ENCODE results near the gene TTC31.
A peak's percentile ranks its signal among the peaks of the same experiment; 100 is the strongest.

The TTC31 gene

DNA sequence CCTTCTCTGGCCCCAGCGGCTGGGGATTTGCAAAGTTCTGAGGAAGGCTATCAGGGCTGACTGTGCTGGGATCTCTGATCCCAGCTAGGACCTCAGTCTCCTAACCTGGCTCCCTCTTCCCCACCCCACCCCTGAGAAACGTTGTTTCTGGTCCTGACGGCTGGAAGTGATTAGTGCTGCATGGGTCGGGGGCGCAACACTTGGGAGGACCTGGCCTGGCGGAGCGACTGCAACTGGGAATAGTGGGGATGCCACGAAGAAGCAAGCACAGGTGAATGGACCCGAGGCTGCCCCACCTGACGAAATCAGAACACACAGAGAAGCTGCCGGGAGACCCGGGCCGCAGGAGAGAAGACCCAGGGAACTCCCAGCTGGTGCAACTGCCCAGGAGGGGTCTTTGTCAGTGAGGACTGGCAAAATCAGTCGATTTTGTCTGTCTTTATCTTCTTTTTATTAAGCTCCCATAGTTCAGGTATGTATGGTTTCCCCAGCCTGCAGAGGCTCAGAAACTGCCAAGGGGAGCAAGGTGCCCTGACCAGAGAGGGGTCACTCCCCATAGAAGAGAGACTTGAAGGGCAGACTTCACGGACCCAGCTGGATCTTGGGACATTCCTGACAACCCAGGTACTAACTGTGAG is 17.2 kb downstream of the TTC31 start:
- Mint-ChIP-seq H3K4me1 (peaks cover 54% of the 10 kb centered on the region), H3K27ac (no peak overlapping the region)

GRCh38 chr2:74500578-74500946 is 17.7 kb downstream of the TTC31 start:
- Mint-ChIP-seq H3K27me3 (peaks cover 90% of the 10 kb centered on the region), H3K36me3 (peaks cover 24% of the 10 kb centered on the region), H3K4me1 (peaks cover 58% of the 10 kb centered on the region), H3K27ac (no peak overlapping the region), H3K4me3 (no peak overlapping the region), H3K9me3 (no peaks in the 10 kb centered on the region)
- no peak for DNase-seq
- CTCF ChIA-PET: interaction anchor here (0.7 to 2.6 kb wide), 6 partner anchors 9 to 90 kb away, joined by 3 to 11 read pairs (median 4); partner anchors contain the start of genes CCDC142, TLX2 and TTC31

More for the DNA sequence above, 17.2 kb downstream of the TTC31 start:
- no peak for DNase-seq
- H3K4me3 Mint-ChIP-seq: no peak overlapping the region
- H3K9me3 Mint-ChIP-seq: no peaks in the 10 kb centered on the region
- H3K27me3 Mint-ChIP-seq: peaks cover 90% of the 10 kb centered on the region
- H3K36me3 Mint-ChIP-seq: peaks cover 19% of the 10 kb centered on the region
- CTCF ChIA-PET: interaction anchor here (0.7 to 2.6 kb wide), 6 partner anchors 10 to 91 kb away, joined by 3 to 11 read pairs (median 4); partner anchors contain the start of genes CCDC142, TLX2 and TTC31

GRCh38 chr2:74501335-74502071 is 18.6 kb downstream of the TTC31 start:
- Mint-ChIP-seq H3K27ac (no peak overlapping the region), H3K36me3 (peaks cover 29% of the 10 kb centered on the region), H3K4me1 (peaks cover 64% of the 10 kb centered on the region), H3K27me3 (peaks cover 85% of the 10 kb centered on the region), H3K9me3 (no peaks in the 10 kb centered on the region), H3K4me3 (peak overlapping the region; percentile 61)
- no peak for DNase-seq
- CTCF ChIA-PET: interaction anchor here (1.4 to 2.6 kb wide), 5 partner anchors 8 to 90 kb away, joined by 3 to 11 read pairs (median 5); partner anchors contain the start of gene TLX2

- no peak for DNase-seq
- Mint-ChIP-seq H3K4me1 (peaks cover 71% of the 10 kb centered on the region), H3K27ac (no peak overlapping the region), H3K36me3 (peaks cover 35% of the 10 kb centered on the region), H3K9me3 (no peaks in the 10 kb centered on the region), H3K4me3 (peak overlapping the region; percentile 61), H3K27me3 (peaks cover 80% of the 10 kb centered on the region)
- CTCF ChIA-PET: interaction anchor here (2.6 kb wide), 1 partner anchor 30 kb away, joined by 11 read pairs; no protein-coding TSS in a partner anchor
Observed at GRCh38 chr2:74502147-74502719, 19.4 kb downstream of the TTC31 start.

DNA sequence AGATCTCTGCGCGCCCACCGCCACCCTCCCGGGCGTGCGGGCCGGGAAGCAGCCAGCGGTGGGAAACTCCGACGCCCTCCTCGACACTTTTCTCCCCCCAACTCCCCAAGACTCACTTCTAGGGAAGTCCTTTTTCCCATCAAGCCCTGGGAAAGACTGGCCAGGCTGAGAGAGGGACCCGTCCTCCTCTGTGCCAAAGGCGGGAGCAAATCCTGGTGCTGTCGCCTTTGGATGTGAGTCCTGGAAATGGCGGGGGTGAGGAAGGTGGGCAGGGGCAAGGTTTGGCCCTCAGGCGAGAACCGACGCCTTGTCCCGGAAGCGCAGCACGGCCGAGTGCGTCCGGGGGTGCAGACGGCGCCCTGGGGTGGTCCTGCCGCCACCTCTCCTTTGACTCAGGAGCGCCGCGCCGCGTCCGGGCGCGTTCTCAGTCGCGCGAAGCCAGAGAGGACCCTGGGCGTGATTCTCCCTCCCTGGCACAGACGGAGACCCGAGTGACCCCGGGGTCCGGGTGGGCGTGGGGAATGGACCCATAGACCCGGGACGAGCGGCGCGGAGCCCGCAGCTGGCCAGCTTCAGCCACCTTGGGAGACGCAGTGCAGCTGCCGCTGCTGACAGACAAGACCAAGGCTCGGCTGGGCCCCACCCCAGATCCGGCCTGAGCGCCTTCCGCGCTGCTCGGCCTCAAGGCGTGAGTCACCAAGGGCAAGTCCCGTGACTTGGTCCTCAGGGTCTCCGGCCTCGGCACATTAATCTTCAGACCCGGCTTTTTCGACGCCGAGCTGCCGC is 20.0 kb downstream of the TTC31 start:
- CTCF ChIA-PET: interaction anchor here (0.7 to 2.5 kb wide), 7 partner anchors 10 to 89 kb away, joined by 3 to 11 read pairs (median 4); partner anchors contain the start of genes CCDC142 and TTC31
- Mint-ChIP-seq H3K9me3 (no peaks in the 10 kb centered on the region), H3K4me1 (peaks cover 72% of the 10 kb centered on the region), H3K27me3 (peaks cover 80% of the 10 kb centered on the region), H3K4me3 (peak overlapping the region; percentile 61), H3K27ac (no peak overlapping the region), H3K36me3 (peaks cover 38% of the 10 kb centered on the region)
- DNase-seq: peak; percentile 57

GRCh38 chr2:74503506-74504475 is 20.9 kb downstream of the TTC31 start:
- Mint-ChIP-seq H3K4me3 (peak overlapping the region; percentile 61), H3K27ac (no peak overlapping the region), H3K27me3 (peaks cover 80% of the 10 kb centered on the region), H3K9me3 (no peaks in the 10 kb centered on the region), H3K4me1 (peaks cover 72% of the 10 kb centered on the region), H3K36me3 (peaks cover 42% of the 10 kb centered on the region)
- no peak for DNase-seq
- CTCF ChIA-PET: interaction anchor here (0.6 to 2.5 kb wide), 9 partner anchors 7 to 90 kb away, joined by 3 to 11 read pairs (median 4); partner anchors contain the start of genes CCDC142 and TTC31

GRCh38 chr2:74504591-74504990 is 21.7 kb downstream of the TTC31 start:
- H3K9me3 Mint-ChIP-seq: no peaks in the 10 kb centered on the region
- H3K27me3 Mint-ChIP-seq: peaks cover 77% of the 10 kb centered on the region
- peaks cover 42% of the 10 kb centered on the region for H3K36me3 Mint-ChIP-seq
- H3K4me1 Mint-ChIP-seq: peaks cover 68% of the 10 kb centered on the region
- DNase-seq: no peak
- H3K4me3 Mint-ChIP-seq: peak overlapping the region; percentile 5
- no peak overlapping the region for H3K27ac Mint-ChIP-seq
- CTCF ChIA-PET: interaction anchor here (0.6 to 2.5 kb wide), 5 partner anchors 8 to 80 kb away, joined by 3 to 11 read pairs (median 4); partner anchors contain the start of genes CCDC142 and TTC31

- H3K4me3 Mint-ChIP-seq: no peak overlapping the region
- no peak overlapping the region for H3K27ac Mint-ChIP-seq
- peaks cover 42% of the 10 kb centered on the region for H3K36me3 Mint-ChIP-seq
- CTCF ChIA-PET: interaction anchor here (1.7 to 2.5 kb wide), 2 partner anchors 23 to 79 kb away, joined by 4 to 11 read pairs; partner anchors contain the start of genes CCDC142 and TTC31
- peaks cover 74% of the 10 kb centered on the region for H3K4me1 Mint-ChIP-seq
- H3K9me3 Mint-ChIP-seq: no peaks in the 10 kb centered on the region
- peaks cover 77% of the 10 kb centered on the region for H3K27me3 Mint-ChIP-seq
- no peak for DNase-seq
Observed at GRCh38 chr2:74505448-74506246, 22.8 kb downstream of the TTC31 start.

DNA sequence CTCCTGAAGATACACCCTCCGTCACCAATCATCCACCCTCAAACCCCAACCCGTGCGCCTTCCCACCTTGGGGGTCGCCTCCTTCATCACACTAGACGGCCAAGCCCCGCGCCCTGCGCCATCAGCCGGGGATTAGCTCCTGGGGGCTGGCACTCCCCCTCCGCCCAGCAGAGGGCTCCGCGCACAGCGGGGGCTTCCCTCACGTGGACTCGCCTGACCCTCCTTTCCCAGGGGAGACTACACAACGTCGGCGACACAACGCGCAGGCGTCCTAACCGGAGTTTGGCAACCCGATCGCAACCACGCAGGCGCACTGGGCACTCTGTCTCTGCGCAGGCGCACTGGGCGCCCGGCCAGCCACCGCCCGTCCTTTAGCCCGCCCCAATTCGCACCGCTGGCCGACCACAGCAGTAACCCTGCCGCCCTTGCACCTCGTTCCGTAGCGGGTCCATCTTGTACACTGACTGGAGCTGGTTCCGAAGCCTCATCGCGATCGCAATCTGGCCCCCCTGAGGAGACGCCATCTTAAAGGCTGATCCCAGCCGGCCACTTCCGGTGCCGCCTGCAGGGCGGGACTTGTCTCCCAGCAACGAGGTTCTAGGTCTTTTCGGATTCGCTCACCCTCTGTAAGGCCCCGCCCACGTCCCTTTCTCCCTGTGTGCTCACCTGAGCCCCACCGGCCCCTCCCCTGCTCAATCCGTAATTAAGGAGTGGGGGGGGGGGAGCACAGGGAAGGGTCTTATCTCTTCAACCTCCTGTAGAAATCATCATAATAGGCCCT is 24.5 kb downstream of the TTC31 start, which contains the start of gene PCGF1:
Gene PCGF1 (minus strand): TSS at position 551 of the 781 bp plus-strand sequence. CDS start 27 bp downstream, at position 524.
- Mint-ChIP-seq H3K27ac (peak within 1 kb of the TSS; percentile 99), H3K9me3 (no peaks in the 10 kb centered on the region), H3K36me3 (peaks cover 38% of the 10 kb centered on the region), H3K4me3 (peak within 1 kb of the TSS; percentile 95), H3K27me3 (peaks cover 77% of the 10 kb centered on the region), H3K4me1 (peaks cover 65% of the 10 kb centered on the region)
- DNase-seq: peak; percentile 99
- CTCF ChIA-PET: interaction anchor here (1.4 to 1.7 kb wide), 2 partner anchors 14 to 24 kb away, joined by 3 to 4 read pairs; partner anchors contain the start of genes CCDC142 and TTC31

- Mint-ChIP-seq H3K36me3 (peaks cover 38% of the 10 kb centered on the region), H3K9me3 (no peaks in the 10 kb centered on the region), H3K4me1 (peaks cover 63% of the 10 kb centered on the region), H3K27ac (peak overlapping the region; percentile 99), H3K27me3 (peaks cover 77% of the 10 kb centered on the region), H3K4me3 (peak overlapping the region; percentile 95)
- peak; percentile 41 for DNase-seq
- CTCF ChIA-PET: interaction anchor here (1.7 kb wide), 1 partner anchor 14 kb away, joined by 4 read pairs; no protein-coding TSS in a partner anchor
Observed at GRCh38 chr2:74507926-74508520, 25.1 kb downstream of the TTC31 start.

DNA sequence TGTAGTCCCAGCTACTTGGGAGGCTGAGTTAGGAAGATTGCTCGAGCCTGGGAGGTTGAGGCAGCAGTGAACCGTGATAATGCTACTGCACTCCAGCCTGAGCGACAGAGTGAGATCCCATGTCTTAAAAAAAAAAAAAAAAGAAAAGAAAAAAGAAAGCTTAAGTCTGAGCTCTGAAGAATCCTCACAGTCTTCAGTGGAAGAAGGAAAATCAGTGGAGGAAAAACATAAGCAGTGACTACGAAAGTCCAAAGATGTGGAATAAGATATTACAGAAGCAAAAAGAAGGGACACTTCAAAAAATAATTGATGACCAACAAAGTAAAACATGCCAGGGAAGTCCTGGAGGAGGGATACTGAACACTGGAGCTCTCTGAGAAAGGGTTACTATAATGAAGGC is 27.4 kb downstream of the TTC31 start:
- peaks cover 81% of the 10 kb centered on the region for H3K27me3 Mint-ChIP-seq
- H3K4me1 Mint-ChIP-seq: peaks cover 53% of the 10 kb centered on the region
- DNase-seq: no peak
- H3K9me3 Mint-ChIP-seq: no peaks in the 10 kb centered on the region
- H3K4me3 Mint-ChIP-seq: no peak overlapping the region
- no peak overlapping the region for H3K27ac Mint-ChIP-seq
- CTCF ChIA-PET: interaction anchor here (1.2 to 1.8 kb wide), 3 partner anchors 9 to 28 kb away, joined by 3 to 8 read pairs (median 6); partner anchors contain the start of genes CCDC142 and TTC31
- peaks cover 24% of the 10 kb centered on the region for H3K36me3 Mint-ChIP-seq
